ENCODE data around the gene VSTM1. TPM values are rescaled to one million over a fixed set of nuclear protein-coding genes. Genes with fewer than 3 reads are reported as not detected.

VSTM1 gene
- total and polyA plus RNA-seq, 2 of the 4 experiments (the other 2 are of a cell fraction) = not detected

- Histone ChIP-seq H2AFZ (replicated peaks; ENCODE audit: low read length, poor library complexity) (no peak overlapping the region), H3K36me3 (ENCODE audit: control insufficient read depth, insufficient read depth, low read length) (no peaks in the 10 kb centered on the region), H3K56ac (ENCODE audit: extremely low read depth, insufficient read depth, low read length) (no peak overlapping the region), H3K23ac (ENCODE audit: low read depth, low read length) (no peak overlapping the region), H4K8ac (ENCODE audit: low read depth in 2 of 2, low read length in 2 of 2) (no peak overlapping the region), H3K4ac (ENCODE audit: low read depth, low read length) (no peak overlapping the region), H3K9ac (ENCODE audit: low read depth, low read length) (no peak overlapping the region), H2AK5ac (ENCODE audit: low read depth, low read length) (no peak overlapping the region), H3K4me2 (ENCODE audit: low read depth, low read length) (no peak overlapping the region), H2BK20ac (ENCODE audit: low read depth, low read length) (no peak overlapping the region), H2AK9ac (replicated peaks; ENCODE audit: low read depth, low read length, poor library complexity) (no peak overlapping the region), H4K91ac (ENCODE audit: insufficient read depth, low read depth, low read length) (no peak overlapping the region), H3K14ac (replicated peaks; ENCODE audit: low read depth, low read length) (no peak overlapping the region), H3K9me1 (ENCODE audit: insufficient read depth, low read length) (no peaks in the 10 kb centered on the region), H3K9me3 (ENCODE audit: control insufficient read depth, insufficient read depth, low read length) (no peaks in the 10 kb centered on the region), H3K79me1 (ENCODE audit: low read depth in 1 of 2, low read length in 2 of 2) (no peaks in the 10 kb centered on the region), H4K20me1 (ENCODE audit: insufficient read depth, low read length) (no peaks in the 10 kb centered on the region), H2BK120ac (ENCODE audit: low read depth, low read length) (no peak overlapping the region), H2BK5ac (ENCODE audit: low read depth, low read length, poor library complexity, severe bottlenecking) (no peak overlapping the region), H3K4me3 (ENCODE audit: insufficient read depth, low read depth, low read length) (no peak overlapping the region), H2BK15ac (ENCODE audit: low read depth, low read length) (no peak overlapping the region), H3K27me3 (ENCODE audit: control insufficient read depth, insufficient read depth, low read length) (peaks cover 30% of the 10 kb centered on the region; the same call in 1 of the 2 replicates), H3K4me1 (ENCODE audit: control insufficient read depth, insufficient read depth, low read length) (no peaks in the 10 kb centered on the region), H4K5ac (ENCODE audit: low read depth, low read length) (no peak overlapping the region), H3K18ac (ENCODE audit: low read depth, low read length) (no peak overlapping the region), H3K27ac (ENCODE audit: insufficient read depth, low read length) (no peak overlapping the region)
- dilution Hi-C loops (cut with HindIII; ENCODE audit: low sequenced_read_pairs, unreplicated experiment) = no loop called here
- DNase-seq (no peak), ATAC-seq (ENCODE audit: low read depth) (no peak)
- TF ChIP-seq RFX5 (IDR thresholded peaks at IDR 0.05; ENCODE audit: low read depth, low read length) (no peak), SMC3 (IDR thresholded peaks at IDR 0.05; ENCODE audit: low read depth, low read length) (no peak), MAZ (IDR thresholded peaks at IDR 0.05; ENCODE audit: borderline replicate concordance, low read depth, low read length) (no peak), BHLHE40 (IDR thresholded peaks at IDR 0.05; ENCODE audit: low read depth, low read length) (no peak), ELK1 (IDR thresholded peaks at IDR 0.05; ENCODE audit: borderline replicate concordance, low read depth, low read length) (no peak), USF2 (IDR thresholded peaks at IDR 0.05; ENCODE audit: low read depth, low read length) (no peak), NFE2L2 (IDR thresholded peaks at IDR 0.05; ENCODE audit: low read depth, low read length) (no peak), MAFK (IDR thresholded peaks at IDR 0.05; ENCODE audit: low read depth, low read length) (no peak), MXI1 (IDR thresholded peaks at IDR 0.05; ENCODE audit: borderline replicate concordance, low read depth, low read length) (no peak), RCOR1 (IDR thresholded peaks at IDR 0.05; ENCODE audit: insufficient replicate concordance, low read length) (no peak), RAD21 (IDR thresholded peaks at IDR 0.05; ENCODE audit: low read length) (no peak), CTCF (conservative IDR thresholded peaks at IDR 0.05; ENCODE audit: low read depth, low read length) (no peak), FOS (IDR thresholded peaks at IDR 0.05; ENCODE audit: low read depth, low read length) (no peak), POLR2A (IDR thresholded peaks at IDR 0.05; ENCODE audit: low read depth, low read length) (no peak), CEBPB (IDR thresholded peaks at IDR 0.05; ENCODE audit: low read depth, low read length) (no peak), CHD1 (IDR thresholded peaks at IDR 0.05; ENCODE audit: low read depth, low read length) (no peak)
- BruUV-seq (replicated peaks) = no TSS peak
- WGBS, 2 experiments (ENCODE audit: extremely low coverage in 2 of 2, insufficient read length in 1 of 2) = 22% methylated on average over 26 of the region's 43 CpGs; no CpG with 5 or more reads in 1 of the 2 experiments
- CTCF ChIA-PET = no interaction called here
- POLR2A ChIA-PET (ENCODE audit: unreplicated experiment) = no interaction called here
- intact Hi-C loops (cut with micrococcal nuclease) = no loop called here
- in situ Hi-C loops (cut with MboI; ENCODE audit: low sequenced_read_pairs) = no loop called here
Measured at GRCh38 chr19:53992815-53993214, 70.9 kb downstream of the VSTM1 start.
